Hepatocyte (in vitro differentiated cells): ENCODE data around the gene CHD6. TPM values are rescaled to one million over a fixed set of nuclear protein-coding genes. Genes with fewer than 3 reads are reported as not detected.

Experiments used
- DNase-seq: peaks from one replicate; pipeline ENCODE4 v3.0.0-alpha.2; 2016; ENCODE audit warnings: low spot score
- H2AFZ ChIP-seq: fragments of 200-600 bp; sonication (generic); 2 replicates; pipeline ENCODE4 v1.6.0; 2016; ENCODE audit warnings: antibody characterized with exemption, mild to moderate bottlenecking
- H3K27ac ChIP-seq: fragments of 200-600 bp; sonication (generic); 2 replicates; pipeline ENCODE4 v1.5.1; 2016; ENCODE audit warnings: mild to moderate bottlenecking
- H3K27me3 ChIP-seq: fragments of 200-600 bp; sonication (generic); 2 replicates; pipeline ENCODE4 v1.6.1; 2016
- H3K36me3 ChIP-seq: fragments of 200-600 bp; sonication (generic); replicated peaks from 2 replicates; pipeline ENCODE4 v1.5.1; 2016; ENCODE audit warnings: low read depth; ENCODE audit not compliant: insufficient read depth
- H3K4me1 ChIP-seq: fragments of 200-600 bp; sonication (generic); 2 replicates; pipeline ENCODE4 v1.5.1; 2016; ENCODE audit warnings: mild to moderate bottlenecking, moderate library complexity; ENCODE audit not compliant: insufficient read depth
- H3K4me2 ChIP-seq: fragments of 200-600 bp; sonication (generic); 2 replicates; pipeline ENCODE4 v1.6.0; 2016
- H3K4me3 ChIP-seq: fragments of 200-600 bp; sonication (generic); 2 replicates; pipeline ENCODE4 v1.5.1; 2016; ENCODE audit warnings: mild to moderate bottlenecking
- H3K79me2 ChIP-seq: fragments of 200-600 bp; sonication (generic); 2 replicates; pipeline ENCODE4 v1.6.0; 2017; ENCODE audit warnings: mild to moderate bottlenecking
- H3K9me2 ChIP-seq: fragments of 200-600 bp; sonication (generic); replicated peaks from 2 replicates; pipeline ENCODE4 v1.6.0; 2017; ENCODE audit warnings: mild to moderate bottlenecking; ENCODE audit not compliant: insufficient read depth
- H3K9me3 ChIP-seq: fragments of 200-600 bp; sonication (generic); 2 replicates; pipeline ENCODE4 v1.5.1; 2016; ENCODE audit warnings: low read depth, mild to moderate bottlenecking
- H4K20me1 ChIP-seq: fragments of 200-600 bp; sonication (generic); 2 replicates; pipeline ENCODE4 v1.6.0; 2016; ENCODE audit warnings: mild to moderate bottlenecking; ENCODE audit not compliant: insufficient read depth, poor library complexity, severe bottlenecking
- CTCF ChIP-seq: fragments of 200-600 bp; sonication (generic); IDR thresholded peaks from 2 replicates; pipeline ENCODE4 v1.5.1; 2016; ENCODE audit warnings: antibody characterized with exemption, mild to moderate bottlenecking; ENCODE audit not compliant: poor library complexity
- EZH2 ChIP-seq: fragments of 200-600 bp; sonication (generic); IDR thresholded peaks from 2 replicates; pipeline ENCODE4 v1.6.1; 2016; ENCODE audit warnings: antibody characterized with exemption, mild to moderate bottlenecking, borderline replicate concordance
- EZH2phosphoT487 ChIP-seq: fragments of 200-600 bp; sonication (generic); IDR thresholded peaks from one replicate; pipeline ENCODE4 v1.6.1; 2018; ENCODE audit warnings: antibody characterized with exemption, mild to moderate bottlenecking, low read depth, moderate library complexity; ENCODE audit not compliant: unreplicated experiment, severe bottlenecking
- WGBS: methylation state at CpG from one replicate; pipeline ENCODE4 v1.1.6; 2016; ENCODE audit warnings: low lambda C conversion rate; ENCODE audit errors: missing lambda C conversion rate; 5-methylcytosine and 5-hydroxymethylcytosine counted together
- polyA plus RNA-seq: library from polyadenylated mRNA; unstranded; fragments of >200 nt; fragmentation: Nextera tagmentation; extraction: Ambion mirVana; gene quantifications from 2 replicates; pipeline ENCODE4 v1.2.1, GENCODE V29; 2016
- total RNA-seq: library from RNA; depleted of rRNA; stranded (reverse); fragments of >200 nt; gene quantifications from 2 replicates; pipeline ENCODE4 v1.2.3, GENCODE V29; 2014

Gene CHD6
- total and polyA plus RNA-seq, 2 experiments from 2014 or later, result 31.0 to 56.0 TPM

GRCh38 chr20:41393705-41394066 is 224.5 kb downstream of the CHD6 start:
- no peak for DNase-seq
- no peak overlapping the region for H2AFZ ChIP-seq
- TF ChIP-seq EZH2 (no peak), EZH2phosphoT487 (no peak), CTCF (no peak)
- no peak overlapping the region for H3K4me3 ChIP-seq
- H3K79me2 ChIP-seq, result no peaks in the 10 kb centered on the region
- no peak overlapping the region for H3K27ac ChIP-seq
- no peaks in the 10 kb centered on the region for H3K27me3 ChIP-seq
- no peaks in the 10 kb centered on the region for H3K9me3 ChIP-seq
- H3K4me2 ChIP-seq, result no peak overlapping the region
- H4K20me1 ChIP-seq, result no peaks in the 10 kb centered on the region
- no peaks in the 10 kb centered on the region for H3K36me3 ChIP-seq
- H3K4me1 ChIP-seq, result no peaks in the 10 kb centered on the region
- 92% methylated on average over 3 of the region's 3 CpGs for WGBS
- no peaks in the 10 kb centered on the region for H3K9me2 ChIP-seq

- Histone ChIP-seq H3K4me1 (no peaks in the 10 kb centered on the region), H3K36me3 (no peaks in the 10 kb centered on the region), H4K20me1 (no peaks in the 10 kb centered on the region), H2AFZ (no peak overlapping the region), H3K9me2 (no peaks in the 10 kb centered on the region), H3K9me3 (no peaks in the 10 kb centered on the region), H3K27me3 (no peaks in the 10 kb centered on the region), H3K4me3 (no peak overlapping the region), H3K79me2 (no peaks in the 10 kb centered on the region), H3K27ac (no peak overlapping the region), H3K4me2 (no peak overlapping the region)
- TF ChIP-seq EZH2 (no peak), EZH2phosphoT487 (no peak), CTCF (no peak)
- 76% methylated on average over 12 of the region's 12 CpGs for WGBS
- no peak for DNase-seq
Measured at GRCh38 chr20:41392871-41393704, 225.1 kb downstream of the CHD6 start.

- no peaks in the 10 kb centered on the region for H3K27me3 ChIP-seq
- no peaks in the 10 kb centered on the region for H3K79me2 ChIP-seq
- WGBS, result 83% methylated on average over 1 of the region's 1 CpG
- no peak for DNase-seq
- H3K4me1 ChIP-seq, result peaks cover 3% of the 10 kb centered on the region
- no peak overlapping the region for H2AFZ ChIP-seq
- no peak for TF ChIP-seq EZH2
- TF ChIP-seq EZH2phosphoT487, result no peak
- TF ChIP-seq CTCF, result no peak
- no peak overlapping the region for H3K27ac ChIP-seq
- no peak overlapping the region for H3K4me2 ChIP-seq
- no peaks in the 10 kb centered on the region for H4K20me1 ChIP-seq
- no peaks in the 10 kb centered on the region for H3K36me3 ChIP-seq
- H3K9me2 ChIP-seq, result no peaks in the 10 kb centered on the region
- H3K9me3 ChIP-seq, result no peaks in the 10 kb centered on the region
- no peak overlapping the region for H3K4me3 ChIP-seq
Measured at GRCh38 chr20:41392295-41392694, 225.9 kb downstream of the CHD6 start.
